GM21528 (cell line): ENCODE data around the gene RAB14.
"Not testable (repeated sequence)": the region's sequence is repeated elsewhere in the genome, so short reads cannot be mapped to it uniquely, and the experiment has no call there.

Source experiments
- ATAC-seq: cut with Tn5 transposase; IDR thresholded peaks from one replicate; pipeline ENCODE4 v1.9.1; 2021; ENCODE audit warnings: mild to moderate bottlenecking, moderate library complexity; ENCODE audit not compliant: unreplicated experiment, low FRiP score

The RAB14 gene

GRCh38 chr9:121192959-121193640 lies 8.6 kb downstream of the RAB14 start:
- ATAC-seq = no peak

DNA sequence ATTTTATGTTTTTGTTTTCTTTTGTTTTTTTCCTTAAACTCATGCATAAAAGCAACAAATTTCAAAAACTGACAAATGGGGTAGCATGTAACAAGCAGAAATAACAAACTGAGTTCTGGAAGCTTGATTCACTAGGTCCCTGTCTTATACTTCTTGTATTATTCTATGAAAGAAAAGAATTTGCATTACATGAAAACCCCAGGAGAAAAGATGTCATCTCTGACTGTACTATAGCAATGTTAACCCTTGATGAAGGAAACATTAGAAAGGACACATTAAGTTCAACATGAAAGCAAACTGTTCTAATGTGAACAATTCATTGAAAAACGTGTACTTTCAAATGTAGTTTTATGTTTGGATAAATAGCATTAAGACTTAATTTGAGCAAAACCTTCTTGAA lies 9.2 kb downstream of the RAB14 start:
- ATAC-seq = no peak

- ATAC-seq = no peak
These were observed 10.4 kb downstream of the RAB14 start for GRCh38 chr9:121191235-121191634.

- no peak for ATAC-seq
These were observed 12.0 kb downstream of the RAB14 start for GRCh38 chr9:121189660-121190059.

GRCh38 chr9:121189006-121189405 lies 12.7 kb downstream of the RAB14 start:
- ATAC-seq = no peak

DNA sequence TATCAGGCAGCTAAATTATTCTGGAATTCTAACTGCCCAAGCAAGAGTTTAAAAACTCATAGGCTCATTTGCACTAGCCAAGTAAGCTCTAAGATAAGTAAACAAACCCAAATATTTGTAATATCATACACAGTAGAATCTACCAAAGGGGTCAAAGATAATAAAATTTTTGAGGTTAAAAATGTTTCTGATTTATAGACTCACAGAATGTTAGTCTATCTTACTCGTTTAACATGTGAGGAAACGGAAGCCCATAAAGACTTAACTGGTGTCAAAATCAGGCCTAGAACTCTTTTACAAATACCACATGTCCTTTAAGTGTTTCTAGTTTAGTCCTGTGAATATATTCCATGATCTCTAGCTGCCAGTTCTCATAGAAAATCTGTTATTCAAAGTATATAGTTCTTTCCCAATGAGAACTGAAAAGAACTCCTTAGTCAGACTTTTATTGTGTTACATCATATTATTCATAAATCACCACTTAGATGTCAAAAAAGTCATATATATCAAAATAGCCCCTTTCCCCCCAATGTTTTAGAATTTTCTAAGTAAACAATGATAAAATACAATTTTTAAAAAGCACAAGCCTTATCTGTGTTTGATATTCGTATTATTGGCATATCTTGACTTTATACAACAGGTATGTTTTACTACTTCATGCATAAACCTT lies 13.9 kb downstream of the RAB14 start:
- no peak for ATAC-seq

- ATAC-seq = no peak
These were observed 15.8 kb downstream of the RAB14 start for GRCh38 chr9:121185774-121186403.

DNA sequence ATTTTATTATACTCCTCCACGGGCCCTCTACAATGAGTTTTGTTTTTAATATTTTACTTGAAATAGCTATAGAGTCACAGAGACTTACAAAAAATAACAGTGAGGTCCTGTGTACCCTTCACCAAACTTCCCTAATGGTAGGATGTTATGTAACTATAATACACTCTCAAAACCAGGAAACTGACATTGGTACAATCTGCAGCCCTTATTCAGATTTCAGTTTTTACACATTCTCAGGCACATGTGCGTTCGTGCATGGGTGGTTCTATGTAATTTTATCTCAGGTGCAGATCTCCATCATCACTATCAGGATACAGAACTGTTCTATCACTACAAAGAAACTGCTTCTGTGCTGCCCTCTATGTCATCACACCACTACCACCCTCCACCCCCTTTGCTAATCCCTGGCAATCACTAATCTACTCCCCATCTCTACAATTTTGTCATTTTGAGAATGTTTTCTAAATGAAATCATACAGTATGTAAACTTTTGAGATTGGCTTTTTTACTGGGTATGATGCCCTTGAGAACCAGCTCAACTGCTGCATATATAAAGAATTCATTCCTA lies 16.4 kb downstream of the RAB14 start:
- ATAC-seq = no peak

- ATAC-seq = no peak
These were observed 17.2 kb downstream of the RAB14 start for GRCh38 chr9:121184463-121184862.

DNA sequence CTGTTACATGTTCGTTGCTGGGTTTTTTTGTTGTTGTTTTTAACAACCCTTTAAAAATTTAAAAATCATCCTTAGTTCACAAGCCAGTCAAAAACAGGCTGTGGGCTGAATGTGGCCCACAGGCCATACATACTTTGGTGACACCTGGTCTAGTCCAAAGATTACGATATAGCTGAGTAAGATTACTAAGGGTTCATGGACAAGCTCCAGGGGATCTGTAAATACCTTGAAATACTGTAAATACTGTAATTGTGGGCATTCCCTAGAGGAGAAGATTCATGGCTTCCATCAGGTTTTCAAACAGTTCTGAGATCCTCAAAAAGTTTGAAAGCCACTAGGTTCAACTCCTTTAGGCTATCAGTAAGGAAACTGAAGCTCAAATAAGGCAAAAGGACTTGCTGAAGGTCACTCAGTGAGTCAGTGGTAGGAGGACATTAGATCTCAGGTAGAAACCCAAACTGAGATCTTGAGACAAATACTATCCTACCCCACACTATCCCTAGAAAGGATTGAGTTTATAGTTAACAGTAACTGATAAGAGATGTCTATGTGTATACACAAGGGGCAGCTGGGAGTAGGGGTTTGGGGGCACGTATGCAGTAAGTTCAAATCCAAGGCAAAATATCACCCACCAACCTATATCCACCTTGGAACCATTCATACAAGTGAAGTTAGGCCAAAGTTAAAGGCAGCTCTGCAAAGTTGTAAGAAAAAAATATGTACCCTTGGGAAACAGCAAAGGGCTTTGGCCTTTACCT lies 17.8 kb downstream of the RAB14 start:
- ATAC-seq = no peak

- ATAC-seq = no peak
These were observed 18.7 kb downstream of the RAB14 start for GRCh38 chr9:121182989-121183388.

DNA sequence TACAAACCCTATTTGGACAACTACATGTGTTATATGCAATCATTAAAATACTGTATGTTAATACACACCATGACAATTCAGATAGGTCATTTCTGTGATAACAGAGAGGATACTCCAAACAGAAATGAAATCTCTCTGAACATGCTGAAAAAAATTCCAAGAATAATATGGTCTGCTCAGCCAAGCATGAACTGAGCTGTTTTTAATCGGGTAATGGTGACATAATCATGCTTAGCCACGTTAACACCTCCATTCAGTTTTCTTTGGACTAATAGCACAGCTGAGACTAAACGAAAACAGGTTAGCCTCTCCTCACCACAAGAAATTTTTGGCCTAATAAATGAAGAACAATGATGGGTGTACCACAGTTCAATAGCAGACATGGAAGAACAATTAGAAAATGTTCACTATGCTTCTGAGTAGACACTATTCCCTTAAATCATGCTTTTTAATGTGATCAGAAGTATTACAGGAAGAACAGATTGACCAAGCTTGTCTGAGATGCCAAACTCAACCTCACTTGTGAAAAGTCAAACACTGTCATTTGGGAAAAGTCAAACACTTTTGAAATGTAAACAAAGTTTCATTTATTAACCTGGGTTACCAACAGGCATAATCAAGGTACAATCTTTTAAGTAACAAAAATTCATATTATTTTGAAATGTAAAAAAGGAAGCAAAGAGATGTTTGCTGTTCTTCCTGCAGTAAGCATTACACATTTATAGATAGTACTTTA lies 19.4 kb downstream of the RAB14 start:
- ATAC-seq = no peak

DNA sequence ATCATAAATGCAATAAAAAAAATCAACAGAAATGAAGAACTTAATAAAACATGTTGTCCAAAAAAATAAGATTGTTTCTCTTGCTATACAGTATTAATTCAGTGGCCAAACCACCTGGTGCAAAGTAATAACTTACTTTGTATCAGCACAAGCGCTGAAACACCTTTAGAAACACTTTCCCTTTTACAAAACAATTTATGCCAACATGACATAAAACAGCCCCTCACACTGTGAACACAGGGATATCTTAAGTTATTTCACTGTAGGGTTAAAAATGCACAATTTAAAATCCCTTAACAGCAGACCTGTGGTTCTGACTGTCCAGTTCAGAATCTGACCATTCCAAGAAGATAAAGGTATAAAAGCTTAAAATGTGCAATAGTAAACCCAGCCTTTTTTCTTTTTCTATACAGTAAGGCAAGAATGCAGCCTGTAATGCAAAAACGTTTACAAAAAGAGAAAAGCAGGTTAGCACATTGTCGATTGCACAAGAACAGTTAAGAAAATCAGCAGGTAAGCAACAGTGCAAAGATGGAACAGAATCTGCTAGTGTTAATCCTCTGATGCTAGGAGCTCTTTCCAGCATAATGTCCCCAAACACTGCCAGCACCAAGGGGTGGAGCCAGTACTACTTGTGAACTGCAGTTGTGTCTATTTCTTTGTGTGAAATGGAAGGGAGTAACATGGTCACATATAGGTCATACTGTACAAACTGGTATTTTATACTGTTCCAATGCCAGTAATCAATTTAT lies 21.6 kb downstream of the RAB14 start:
- no peak for ATAC-seq

- ATAC-seq = not testable (repeated sequence)
These were observed 22.3 kb downstream of the RAB14 start for GRCh38 chr9:121179373-121179721.

- ATAC-seq = no peak
These were observed 22.8 kb downstream of the RAB14 start for GRCh38 chr9:121178676-121179372.

GRCh38 chr9:121173501-121173900 lies 28.2 kb downstream of the RAB14 start:
- no peak for ATAC-seq

- ATAC-seq = no peak
These were observed 28.8 kb downstream of the RAB14 start for GRCh38 chr9:121172726-121173487.

DNA sequence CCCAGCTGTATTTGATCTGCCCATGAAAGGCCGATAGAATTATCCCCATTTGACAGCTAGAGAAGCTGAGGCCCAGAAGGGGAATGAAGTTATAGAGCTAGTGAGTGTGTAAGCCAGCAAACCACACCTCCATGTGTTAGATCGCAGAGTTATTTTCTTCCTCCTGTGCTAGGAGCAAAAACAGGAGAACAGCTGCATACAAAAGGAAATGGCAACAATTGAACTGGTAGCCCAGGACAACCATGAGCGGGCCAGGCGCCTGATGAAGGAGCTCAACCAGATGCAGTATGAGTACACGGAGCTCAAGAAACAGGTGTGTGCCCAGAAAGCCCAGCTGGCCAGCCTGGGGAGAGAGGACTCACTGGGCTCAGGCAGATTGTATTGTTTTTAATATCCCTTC lies 30.4 kb downstream of the RAB14 start:
- no peak for ATAC-seq
